GM12872 (cell line): ENCODE results near the gene PRDM15.

ENCODE experiments used
- TF ChIP-seq, protein P1 (sequence below): IDR thresholded peaks from 3 replicates; pipeline ENCODE4 v1.5.1; 2011; ENCODE audit warnings: low read depth, mild to moderate bottlenecking, low read length, moderate library complexity; ENCODE audit not compliant: insufficient read depth

The PRDM15 gene

DNA sequence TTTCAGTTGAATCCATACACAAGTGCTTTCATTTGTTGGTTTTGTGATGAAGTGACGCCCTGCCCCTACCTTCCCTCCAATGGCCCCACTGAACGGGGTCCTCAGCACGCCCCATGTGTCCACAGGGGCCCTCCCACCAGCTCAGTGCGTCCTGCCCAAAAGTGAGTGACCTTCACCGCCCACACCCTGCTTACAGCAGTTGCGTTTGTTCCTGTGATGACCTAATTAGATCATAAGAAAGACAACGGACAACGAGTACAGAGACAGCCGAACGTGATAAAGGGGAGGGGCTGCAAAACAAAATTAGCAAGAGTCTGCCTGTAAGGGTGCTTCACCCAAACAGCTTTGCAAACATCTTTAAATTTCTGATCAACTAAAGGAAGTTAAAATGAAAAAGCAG, 74.1 kb downstream of the PRDM15 start:
- TF ChIP-seq, protein P1, sequence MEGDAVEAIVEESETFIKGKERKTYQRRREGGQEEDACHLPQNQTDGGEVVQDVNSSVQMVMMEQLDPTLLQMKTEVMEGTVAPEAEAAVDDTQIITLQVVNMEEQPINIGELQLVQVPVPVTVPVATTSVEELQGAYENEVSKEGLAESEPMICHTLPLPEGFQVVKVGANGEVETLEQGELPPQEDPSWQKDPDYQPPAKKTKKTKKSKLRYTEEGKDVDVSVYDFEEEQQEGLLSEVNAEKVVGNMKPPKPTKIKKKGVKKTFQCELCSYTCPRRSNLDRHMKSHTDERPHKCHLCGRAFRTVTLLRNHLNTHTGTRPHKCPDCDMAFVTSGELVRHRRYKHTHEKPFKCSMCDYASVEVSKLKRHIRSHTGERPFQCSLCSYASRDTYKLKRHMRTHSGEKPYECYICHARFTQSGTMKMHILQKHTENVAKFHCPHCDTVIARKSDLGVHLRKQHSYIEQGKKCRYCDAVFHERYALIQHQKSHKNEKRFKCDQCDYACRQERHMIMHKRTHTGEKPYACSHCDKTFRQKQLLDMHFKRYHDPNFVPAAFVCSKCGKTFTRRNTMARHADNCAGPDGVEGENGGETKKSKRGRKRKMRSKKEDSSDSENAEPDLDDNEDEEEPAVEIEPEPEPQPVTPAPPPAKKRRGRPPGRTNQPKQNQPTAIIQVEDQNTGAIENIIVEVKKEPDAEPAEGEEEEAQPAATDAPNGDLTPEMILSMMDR, result no peak

DNA sequence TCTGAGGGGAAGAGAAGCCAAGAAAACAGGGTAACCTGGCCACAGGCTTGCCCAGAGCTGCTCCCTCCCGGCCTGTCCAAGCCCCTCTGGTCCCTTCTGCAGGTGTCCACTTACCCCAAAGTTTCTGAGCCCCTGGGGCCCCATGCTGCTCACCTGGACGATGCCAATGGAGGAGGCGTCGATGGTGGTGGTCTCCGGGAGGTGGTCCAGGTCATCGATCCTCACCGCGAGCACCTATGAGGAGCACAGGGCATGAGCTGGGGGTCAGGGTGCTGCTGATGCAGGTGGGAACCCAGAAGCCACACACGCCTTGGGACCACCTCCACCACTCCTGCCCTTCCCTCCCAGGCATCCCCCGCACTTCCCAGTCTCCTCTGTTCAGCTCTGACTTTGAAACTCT, 74.8 kb downstream of the PRDM15 start:
- TF ChIP-seq, protein P1, result no peak

DNA sequence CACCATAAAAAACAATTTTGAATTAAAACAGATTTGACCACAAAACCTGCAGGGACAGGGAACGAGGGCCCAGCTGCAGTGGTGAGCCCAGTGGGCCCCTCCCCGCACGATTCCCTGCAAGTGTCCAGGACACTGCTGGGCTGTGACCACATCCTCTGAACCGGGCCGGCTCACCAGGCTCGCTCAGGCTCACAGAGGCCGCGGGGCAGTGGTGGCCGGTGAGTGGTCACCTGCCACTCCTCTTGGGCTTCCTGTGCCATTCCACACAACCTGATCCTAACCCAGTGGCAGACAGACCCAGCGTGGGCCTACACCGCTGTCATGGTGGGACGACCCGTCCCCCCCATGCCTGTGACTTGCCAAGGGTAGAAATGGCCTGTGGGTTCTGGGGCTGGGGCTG, 75.8 kb downstream of the PRDM15 start:
- TF ChIP-seq, protein P1, result no peak

DNA sequence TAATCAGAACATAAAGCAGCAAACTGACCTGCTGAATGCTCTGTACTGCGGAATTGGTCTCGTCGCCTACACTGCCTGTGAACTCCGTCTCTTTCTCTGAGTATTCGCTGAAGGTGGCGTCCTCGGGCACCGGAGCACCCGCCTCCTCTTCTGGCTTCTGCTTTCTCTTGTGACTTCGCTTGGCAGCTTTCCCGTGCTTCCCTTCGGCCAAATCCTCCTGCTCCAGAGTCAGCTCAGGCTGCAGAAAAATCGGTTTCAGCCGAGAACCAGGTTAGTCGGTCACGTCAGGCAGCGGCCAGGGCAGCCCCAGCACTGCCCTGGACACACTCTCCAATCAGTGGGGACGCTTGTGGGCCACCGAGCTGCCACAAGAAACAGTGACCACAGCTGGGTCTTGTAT, 76.5 kb downstream of the PRDM15 start:
- TF ChIP-seq, protein P1, result no peak

DNA sequence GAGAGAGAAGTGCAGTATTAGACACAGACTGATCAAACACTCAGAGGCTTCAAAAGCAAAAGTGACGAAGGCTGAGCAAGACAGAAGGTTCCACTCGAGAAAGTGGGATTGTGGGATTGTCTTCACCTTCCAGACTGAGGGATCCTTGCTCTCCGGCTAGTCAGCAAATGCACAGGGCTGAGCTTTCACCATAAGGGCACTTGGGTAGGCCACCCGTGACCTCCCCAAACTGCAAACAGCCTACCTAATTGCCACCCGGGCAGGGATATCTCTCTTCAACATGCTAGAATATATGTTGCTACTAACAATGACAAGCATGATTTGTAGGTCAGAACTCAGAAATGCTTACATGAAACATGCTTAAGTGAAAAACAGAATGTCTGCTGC, 77.0 kb downstream of the PRDM15 start:
- TF ChIP-seq, protein P1, result no peak

DNA sequence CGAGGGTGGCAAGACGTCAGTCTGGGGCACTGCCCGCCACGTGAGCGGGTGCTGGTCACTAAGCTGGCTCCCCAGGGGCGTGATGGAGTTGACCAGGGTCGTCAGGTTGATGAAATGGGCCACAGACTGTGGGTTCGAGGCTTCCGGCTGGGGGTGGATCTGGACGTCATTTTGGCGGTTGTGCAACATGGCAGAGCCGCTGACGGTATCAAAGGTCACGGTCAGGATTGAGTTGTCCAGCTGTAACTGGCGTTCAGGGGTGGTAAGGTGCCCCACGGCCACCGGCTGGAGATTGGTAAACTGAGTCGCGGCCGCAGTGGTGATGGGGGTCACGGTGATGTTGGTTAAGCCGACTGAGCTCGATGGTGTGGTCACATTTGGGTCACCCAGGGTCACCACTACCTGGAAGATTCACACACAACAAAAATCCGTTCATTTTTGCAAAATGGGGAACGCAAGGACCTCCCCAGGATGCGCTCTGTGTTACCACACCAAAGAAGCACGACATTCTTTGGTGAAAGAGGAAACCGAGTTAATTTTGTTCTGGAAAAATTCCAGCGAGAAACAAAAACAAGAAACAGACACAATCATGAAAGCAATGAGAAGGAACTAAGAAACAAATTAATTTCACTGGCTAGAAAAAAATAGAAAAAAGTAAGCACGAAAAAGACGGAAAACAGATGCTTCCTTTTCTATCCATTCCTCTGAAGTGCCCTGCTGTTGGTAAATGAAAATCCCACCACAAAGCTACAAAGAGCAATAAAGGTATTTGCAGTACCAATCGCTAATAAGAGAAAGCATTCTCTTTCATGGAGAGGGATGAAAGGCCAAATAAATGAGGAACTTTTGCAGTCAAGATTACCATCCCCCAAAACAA, 77.6 kb downstream of the PRDM15 start:
- TF ChIP-seq, protein P1, result no peak

DNA sequence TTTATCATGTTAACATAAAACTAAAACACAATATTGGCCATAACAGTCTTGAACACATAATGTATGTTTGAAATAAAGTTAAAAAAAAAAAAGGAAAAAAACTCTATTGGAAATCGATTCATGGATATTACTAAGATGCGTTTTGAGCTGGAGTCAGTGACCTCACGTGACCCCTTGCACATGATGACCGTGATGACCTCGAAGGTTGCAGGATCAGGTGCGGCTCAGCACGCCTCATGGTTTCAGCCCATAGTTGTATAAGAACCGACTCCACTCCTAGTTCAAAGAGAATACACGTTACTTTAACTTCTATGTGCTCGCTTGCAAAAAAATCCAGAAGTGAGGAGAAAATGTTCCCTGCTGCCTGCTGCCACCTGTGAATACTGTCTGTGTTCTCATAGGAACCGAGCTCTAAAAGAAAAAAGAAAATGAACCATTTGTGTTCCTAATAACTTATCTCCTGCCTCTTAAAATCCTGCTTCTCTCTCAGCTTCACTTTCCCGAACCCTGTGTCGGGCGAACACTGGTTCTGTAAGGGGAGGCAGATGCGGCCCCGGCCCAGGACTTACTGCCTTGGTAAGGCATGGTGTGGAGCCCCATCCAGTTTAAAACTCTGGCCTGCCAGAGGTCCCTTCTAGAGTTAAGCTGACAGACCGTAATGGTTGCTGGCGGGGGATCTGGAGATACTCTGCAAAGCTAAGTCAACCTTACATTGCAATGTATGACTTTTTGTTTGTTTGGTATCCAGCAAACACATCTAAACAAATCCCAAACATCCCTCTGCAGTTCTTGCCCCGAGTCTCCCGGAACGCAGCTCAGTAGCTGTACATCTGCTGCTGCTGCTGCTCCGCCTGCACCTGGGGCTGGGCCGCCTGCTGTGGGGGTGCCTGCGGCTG, 78.5 kb downstream of the PRDM15 start:
- TF ChIP-seq, protein P1, result no peak
